ENCODE data around the gene CNOT2.
"Not testable (repeated sequence)": the region's sequence is repeated elsewhere in the genome, so short reads cannot be mapped to it uniquely, and the experiment has no call there.

Gene CNOT2

DNA sequence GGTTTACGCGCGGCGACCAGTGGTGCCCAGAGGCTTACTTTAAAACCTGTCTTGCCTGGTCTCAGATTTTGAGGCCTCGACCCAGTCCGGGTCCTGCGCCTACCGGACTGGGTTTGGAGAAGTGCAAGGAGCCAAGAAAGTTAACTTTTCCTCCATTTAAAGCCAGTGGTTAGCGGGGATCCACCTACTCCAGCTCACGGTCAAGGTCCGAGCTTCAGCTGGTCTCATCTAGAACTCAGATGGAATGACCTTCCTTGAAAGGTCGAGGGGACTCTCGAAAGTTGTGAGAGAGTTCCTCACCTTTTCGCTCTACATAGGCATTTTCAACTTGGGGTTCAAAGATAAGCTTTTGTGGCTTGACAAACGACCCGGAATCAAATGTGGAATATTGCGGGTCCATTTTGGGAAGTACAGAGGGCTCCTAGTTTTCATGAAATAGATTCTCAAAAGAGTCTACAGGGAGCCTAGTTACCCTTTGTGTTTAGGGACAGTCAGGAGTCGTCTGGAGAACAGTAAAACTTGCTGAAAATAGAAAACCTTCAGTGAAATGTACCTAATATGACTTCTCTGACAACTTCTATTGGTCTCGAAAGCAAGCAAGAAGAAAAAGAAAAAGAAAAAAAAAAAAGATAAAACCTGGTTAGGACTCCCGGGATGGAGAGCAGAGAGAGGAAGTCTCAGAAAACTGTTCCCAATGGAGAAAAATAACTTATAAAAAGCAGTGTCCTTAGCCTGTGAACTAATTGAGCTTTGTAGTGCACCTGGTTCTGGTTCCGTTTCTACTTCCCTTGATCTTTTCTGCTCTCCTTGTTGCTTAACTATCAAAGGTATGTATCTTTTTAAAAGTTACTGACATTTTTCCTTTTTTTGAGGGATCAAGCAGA, 124.3 kb downstream of the CNOT2 start:
- no peak for DNase-seq

- no peak for DNase-seq
Observed at GRCh38 chr12:70372881-70373280, 129.6 kb downstream of the CNOT2 start.

DNA sequence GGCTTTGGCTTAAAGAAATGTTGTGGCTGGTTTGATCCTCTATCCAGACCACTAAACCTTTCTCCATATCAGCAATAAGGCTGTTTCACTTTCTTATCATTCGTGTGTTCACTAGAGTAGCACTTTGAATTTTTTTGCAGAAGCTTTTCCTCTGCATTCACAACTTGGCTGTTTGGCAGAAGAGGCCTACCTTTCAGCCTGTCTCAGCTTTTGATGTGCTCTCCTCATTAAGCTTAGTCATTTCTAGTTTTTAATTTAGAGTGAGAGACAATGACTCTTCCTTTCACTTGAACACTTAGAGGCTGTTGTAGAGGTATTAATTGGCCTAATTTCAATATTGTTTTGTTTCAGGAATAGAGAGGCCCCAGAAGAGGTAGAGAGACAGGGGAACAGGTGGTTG, 136.6 kb downstream of the CNOT2 start:
- DNase-seq, result no peak

GRCh38 chr12:70383484-70383883, 140.3 kb downstream of the CNOT2 start:
- DNase-seq, result no peak

DNA sequence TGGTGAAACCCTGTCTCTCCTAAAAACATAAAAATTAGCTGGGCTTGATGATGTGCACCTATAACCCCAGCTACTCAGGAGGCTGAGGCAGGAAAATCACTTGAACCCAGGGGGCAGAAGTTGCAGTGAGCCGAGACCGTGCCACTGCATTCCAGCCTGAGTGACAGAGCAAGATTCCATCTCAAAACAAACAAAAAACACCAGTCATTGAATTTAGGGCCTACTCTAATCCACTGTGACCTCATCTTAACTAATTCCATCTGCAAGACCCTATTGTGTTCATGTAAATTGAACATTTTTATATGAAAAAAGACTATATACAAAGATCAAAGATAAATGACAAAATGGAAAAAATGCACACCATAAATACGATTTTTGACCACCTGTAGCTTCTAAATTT, 140.7 kb downstream of the CNOT2 start:
- no peak for DNase-seq

DNA sequence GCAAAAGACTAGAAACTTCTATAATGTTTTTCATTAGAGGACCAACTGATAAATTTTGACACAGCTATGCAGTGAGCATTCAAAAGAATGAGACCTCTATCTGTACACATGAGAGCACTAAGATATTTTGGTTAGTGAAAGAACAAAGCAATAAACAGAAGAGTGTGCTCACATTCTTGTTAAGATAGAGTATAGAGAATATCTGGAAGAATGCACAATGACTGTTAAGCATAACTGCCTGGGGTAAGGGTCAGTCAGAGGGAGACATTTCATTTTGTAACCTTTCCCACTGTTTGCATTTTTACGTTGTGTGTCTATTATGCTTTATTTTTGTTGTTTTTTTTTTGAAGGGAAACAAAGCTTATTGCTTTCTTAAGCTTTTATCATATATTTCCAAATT, 143.5 kb downstream of the CNOT2 start:
- DNase-seq, result no peak

DNA sequence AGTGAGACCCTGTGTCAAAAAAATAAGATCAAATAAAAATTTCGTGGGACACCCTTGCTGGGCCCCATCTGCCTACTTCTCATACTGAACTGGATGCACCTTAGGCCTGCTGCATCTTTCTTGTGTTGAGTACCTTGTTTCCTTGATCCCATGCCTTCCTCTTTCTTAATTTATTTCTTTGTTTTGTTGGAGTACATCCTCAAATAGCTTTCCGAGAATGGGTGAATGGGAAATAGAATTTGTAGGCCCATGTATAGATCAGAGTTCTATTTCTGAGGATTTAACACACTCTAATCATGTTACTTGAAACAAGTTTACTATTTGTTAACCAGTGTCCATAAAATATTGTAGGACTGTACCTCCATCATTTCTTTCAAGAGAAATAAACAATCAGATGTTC, 146.4 kb downstream of the CNOT2 start:
- DNase-seq, result no peak

DNA sequence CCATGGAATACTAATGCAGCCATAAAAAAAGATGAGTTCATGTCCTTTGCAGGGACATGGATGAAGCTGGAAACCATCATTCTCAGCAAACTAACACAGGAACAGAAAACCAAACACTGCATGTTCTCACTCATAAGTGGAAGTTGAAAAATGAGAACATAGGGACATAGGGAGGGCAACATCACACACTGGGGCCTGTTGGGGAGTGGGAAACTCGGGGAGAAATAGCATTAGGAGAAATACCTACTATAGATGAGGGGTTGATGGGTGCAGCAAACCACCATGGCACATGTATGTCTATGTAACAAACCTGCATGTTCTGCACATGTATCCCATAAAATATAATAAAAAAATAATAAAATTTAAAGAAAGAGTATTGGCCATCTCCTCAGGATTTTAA, 149.4 kb downstream of the CNOT2 start:
- not testable (repeated sequence) for DNase-seq

DNA sequence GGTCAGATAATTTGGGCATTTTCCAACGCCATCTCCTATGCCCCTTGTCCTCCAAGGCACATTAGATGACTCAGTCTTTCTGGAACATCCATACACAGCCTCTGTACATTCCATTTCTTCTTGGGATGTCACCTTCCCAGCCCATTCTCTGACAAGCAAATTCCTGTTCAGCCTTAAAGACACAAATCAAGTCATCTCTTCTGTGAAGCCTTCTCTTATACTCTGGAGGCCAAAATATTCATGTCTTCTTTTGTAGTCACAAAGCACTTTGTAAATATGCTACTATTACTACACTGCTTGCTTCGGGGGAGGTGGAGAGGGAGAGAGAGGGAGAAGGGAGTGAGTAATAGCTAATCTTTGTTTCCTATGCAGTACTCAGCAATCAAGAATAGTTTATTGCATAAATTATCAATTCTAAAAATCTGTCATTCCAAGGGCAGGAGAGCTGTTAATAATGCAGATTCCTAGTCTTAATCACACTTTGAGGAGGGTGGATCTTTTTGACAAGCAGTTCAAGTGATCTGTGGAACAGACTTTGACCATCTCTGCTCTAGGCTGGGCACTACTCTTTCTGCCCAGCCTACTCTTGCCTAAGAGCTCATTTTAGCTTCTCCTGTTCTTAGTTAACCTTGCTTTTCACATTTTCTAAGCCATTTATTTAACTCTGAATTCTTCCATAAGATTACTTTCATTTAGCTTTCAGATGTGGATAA, 150.7 kb downstream of the CNOT2 start:
- DNase-seq, result no peak

- no peak for DNase-seq
Observed at GRCh38 chr12:70398002-70398401, 154.8 kb downstream of the CNOT2 start.

- DNase-seq, result no peak
Observed at GRCh38 chr12:70398862-70399261, 155.6 kb downstream of the CNOT2 start.

DNA sequence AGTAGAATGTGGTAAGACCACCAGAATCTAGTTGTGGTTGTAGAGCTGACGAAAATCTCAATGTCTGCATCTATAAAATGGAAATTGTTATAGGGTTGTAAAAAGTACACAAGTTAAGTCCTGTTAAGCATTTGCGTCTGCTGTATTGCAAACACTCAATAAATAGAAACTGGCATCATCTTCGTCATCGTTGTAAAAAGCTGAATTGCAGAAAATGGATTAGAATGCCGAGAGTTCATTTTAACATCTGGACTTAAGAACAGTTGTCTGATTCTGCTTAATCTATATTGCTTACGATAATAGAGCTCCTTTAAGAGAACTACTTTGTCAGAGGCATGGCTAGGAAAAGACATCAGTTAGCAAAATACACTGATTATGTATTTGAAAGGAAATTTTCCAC, 156.1 kb downstream of the CNOT2 start:
- DNase-seq, result no peak

DNA sequence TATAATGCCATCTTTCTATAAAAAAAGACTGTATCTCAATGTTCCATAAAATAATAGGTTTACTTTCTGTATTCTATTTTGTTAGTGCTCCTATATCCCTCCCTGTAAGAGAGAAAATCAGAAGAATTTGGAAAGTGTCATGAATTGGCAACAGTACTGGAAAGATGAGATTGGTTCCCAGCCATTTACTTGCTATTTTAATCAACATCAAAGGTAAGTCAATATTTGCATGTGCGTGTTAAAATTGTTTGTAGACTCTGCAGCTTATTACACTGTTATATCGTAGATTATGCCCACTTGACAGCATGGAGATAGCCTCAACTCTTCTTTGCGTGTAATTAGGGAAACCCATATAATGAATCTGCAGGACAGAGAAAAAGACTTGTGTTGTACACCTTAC, 156.9 kb downstream of the CNOT2 start:
- no peak for DNase-seq

- no peak for DNase-seq
Observed at GRCh38 chr12:70402597-70402996, 159.4 kb downstream of the CNOT2 start.

GRCh38 chr12:70403826-70404225, 160.6 kb downstream of the CNOT2 start:
- no peak for DNase-seq

All from activated T-cell treated with anti-CD3 and anti-CD28 coated beads, Interleukin-2, amount 50 U/mL, for 1 hour (primary cell).